ENCODE measurements around the gene BRSK2. TPM values are rescaled to one million over a fixed set of nuclear protein-coding genes. Genes with fewer than 3 reads are reported as not detected.

The BRSK2 gene
- total RNA-seq, 1 donor from 2014 or later = 13.8 TPM

GRCh38 chr11:1499261-1499890 lies 109.6 kb downstream of the BRSK2 start:
- H3K4me3 Mint-ChIP-seq = no peak overlapping the region
- H3K27ac Mint-ChIP-seq = no peak overlapping the region
- TF ChIP-seq, protein P1, sequence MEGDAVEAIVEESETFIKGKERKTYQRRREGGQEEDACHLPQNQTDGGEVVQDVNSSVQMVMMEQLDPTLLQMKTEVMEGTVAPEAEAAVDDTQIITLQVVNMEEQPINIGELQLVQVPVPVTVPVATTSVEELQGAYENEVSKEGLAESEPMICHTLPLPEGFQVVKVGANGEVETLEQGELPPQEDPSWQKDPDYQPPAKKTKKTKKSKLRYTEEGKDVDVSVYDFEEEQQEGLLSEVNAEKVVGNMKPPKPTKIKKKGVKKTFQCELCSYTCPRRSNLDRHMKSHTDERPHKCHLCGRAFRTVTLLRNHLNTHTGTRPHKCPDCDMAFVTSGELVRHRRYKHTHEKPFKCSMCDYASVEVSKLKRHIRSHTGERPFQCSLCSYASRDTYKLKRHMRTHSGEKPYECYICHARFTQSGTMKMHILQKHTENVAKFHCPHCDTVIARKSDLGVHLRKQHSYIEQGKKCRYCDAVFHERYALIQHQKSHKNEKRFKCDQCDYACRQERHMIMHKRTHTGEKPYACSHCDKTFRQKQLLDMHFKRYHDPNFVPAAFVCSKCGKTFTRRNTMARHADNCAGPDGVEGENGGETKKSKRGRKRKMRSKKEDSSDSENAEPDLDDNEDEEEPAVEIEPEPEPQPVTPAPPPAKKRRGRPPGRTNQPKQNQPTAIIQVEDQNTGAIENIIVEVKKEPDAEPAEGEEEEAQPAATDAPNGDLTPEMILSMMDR (conservative IDR thresholded peaks at IDR 0.05) = no peak
- no peak for DNase-seq (ENCODE audit: extremely low spot score, unreplicated experiment)
- H3K27me3 Mint-ChIP-seq = no peaks in the 10 kb centered on the region
- peaks cover 25% of the 10 kb centered on the region for H3K4me1 Mint-ChIP-seq (ENCODE audit: unreplicated experiment)
- H3K9me3 Mint-ChIP-seq = peaks cover 9% of the 10 kb centered on the region
- peaks cover 8% of the 10 kb centered on the region for H3K36me3 Mint-ChIP-seq

GRCh38 chr11:1499899-1500298 lies 110.2 kb downstream of the BRSK2 start:
- Mint-ChIP-seq H3K4me1 (ENCODE audit: unreplicated experiment) (peaks cover 25% of the 10 kb centered on the region), H3K4me3 (no peak overlapping the region), H3K36me3 (peaks cover 8% of the 10 kb centered on the region), H3K9me3 (peaks cover 9% of the 10 kb centered on the region), H3K27ac (no peak overlapping the region), H3K27me3 (no peaks in the 10 kb centered on the region)
- no peak for DNase-seq (ENCODE audit: extremely low spot score, unreplicated experiment)
- TF ChIP-seq, protein P1 (conservative IDR thresholded peaks at IDR 0.05) = no peak

GRCh38 chr11:1500466-1501420 lies 111.0 kb downstream of the BRSK2 start:
- Mint-ChIP-seq H3K4me1 (ENCODE audit: unreplicated experiment) (peaks cover 25% of the 10 kb centered on the region), H3K27me3 (no peaks in the 10 kb centered on the region), H3K36me3 (peaks cover 8% of the 10 kb centered on the region), H3K4me3 (no peak overlapping the region), H3K9me3 (peaks cover 7% of the 10 kb centered on the region), H3K27ac (peak overlapping the region; percentile 53)
- DNase-seq (ENCODE audit: extremely low spot score, unreplicated experiment) = no peak
- TF ChIP-seq, protein P1 (conservative IDR thresholded peaks at IDR 0.05) = no peak

GRCh38 chr11:1501421-1502167 lies 111.9 kb downstream of the BRSK2 start:
- H3K27me3 Mint-ChIP-seq = no peaks in the 10 kb centered on the region
- peak overlapping the region; percentile 2 for H3K27ac Mint-ChIP-seq
- H3K9me3 Mint-ChIP-seq = no peaks in the 10 kb centered on the region
- TF ChIP-seq, protein P1 (conservative IDR thresholded peaks at IDR 0.05) = no peak
- no peak overlapping the region for H3K4me3 Mint-ChIP-seq
- H3K4me1 Mint-ChIP-seq (ENCODE audit: unreplicated experiment) = peaks cover 18% of the 10 kb centered on the region
- peaks cover 8% of the 10 kb centered on the region for H3K36me3 Mint-ChIP-seq
- DNase-seq (ENCODE audit: extremely low spot score, unreplicated experiment) = no peak

- TF ChIP-seq, protein P1 (conservative IDR thresholded peaks at IDR 0.05) = no peak
- Mint-ChIP-seq H3K27me3 (no peaks in the 10 kb centered on the region), H3K36me3 (peaks cover 8% of the 10 kb centered on the region), H3K9me3 (no peaks in the 10 kb centered on the region), H3K4me1 (ENCODE audit: unreplicated experiment) (peaks cover 15% of the 10 kb centered on the region), H3K4me3 (no peak overlapping the region), H3K27ac (peak overlapping the region; percentile 31)
- DNase-seq (ENCODE audit: extremely low spot score, unreplicated experiment) = no peak
Observed at GRCh38 chr11:1502168-1502953, 112.6 kb downstream of the BRSK2 start.

All from type B pancreatic cell (in vitro differentiated cells).